OCI-LY7 (cell line): ENCODE results near the gene RUNX1. TPM values are rescaled to one million over a fixed set of nuclear protein-coding genes. Genes with fewer than 3 reads are reported as not detected.

Source experiments
- BruUV-seq: library from RNA; stranded (reverse); fragments of 400-500 nt; replicated peaks from 2 replicates; lab custom pipeline; 2021; lab: Mats Ljungman, UMichigan
- CTCF ChIA-PET: fragments of 300-600 bp; sonication (Branson Sonifier 250); formaldehyde crosslinking; loops from one replicate; lab custom pipeline; 2022; ENCODE audit warnings: antibody characterized with exemption; ENCODE audit not compliant: unreplicated experiment; lab: Charles Lee
- POLR2A ChIA-PET: fragments of 300-600 bp; sonication (Branson Sonifier 250); formaldehyde crosslinking; loops from one replicate; lab custom pipeline; 2022; ENCODE audit warnings: antibody characterized with exemption; lab: Charles Lee
- DNase-seq: peaks from one replicate; pipeline ENCODE4 v3.0.0-alpha.2; 2015; ENCODE audit warnings: low spot score
- H2AFZ ChIP-seq: fragments of 200-600 bp; sonication (generic), shearing (Covaris generic); 2 replicates; pipeline ENCODE4 v1.6.1; 2014; ENCODE audit warnings: mild to moderate bottlenecking, antibody characterized with exemption, low read length, moderate library complexity
- H3K27ac ChIP-seq: fragments of 200-600 bp; sonication (generic); 2 replicates; pipeline ENCODE4 v1.5.1; 2014; ENCODE audit warnings: mixed run types, low read depth, mild to moderate bottlenecking, moderate library complexity, low read length, inconsistent platforms; ENCODE audit not compliant: poor library complexity, severe bottlenecking
- H3K36me3 ChIP-seq: fragments of 200-600 bp; sonication (generic); 2 replicates; pipeline ENCODE4 v1.6.1; 2014; ENCODE audit warnings: mild to moderate bottlenecking, antibody characterized with exemption, low read length, moderate library complexity, mixed read lengths; ENCODE audit not compliant: insufficient read depth
- H3K4me1 ChIP-seq: fragments of 200-600 bp; sonication (generic); 2 replicates; pipeline ENCODE4 v1.5.1; 2014; ENCODE audit warnings: mild to moderate bottlenecking, low read length; ENCODE audit not compliant: insufficient read depth, poor library complexity, severe bottlenecking
- H3K4me2 ChIP-seq: fragments of 200-600 bp; sonication (generic); 2 replicates; pipeline ENCODE4 v1.6.1; 2014; ENCODE audit warnings: mild to moderate bottlenecking, low read length
- H3K4me3 ChIP-seq: fragments of 200-600 bp; sonication (generic); 2 replicates; pipeline ENCODE4 v1.5.1; 2014; ENCODE audit warnings: mild to moderate bottlenecking, low read depth, low read length; ENCODE audit not compliant: poor library complexity, severe bottlenecking
- H3K79me2 ChIP-seq: fragments of 200-600 bp; sonication (generic); 2 replicates; pipeline ENCODE4 v1.6.1; 2016; ENCODE audit warnings: low read depth, mild to moderate bottlenecking, low read length, moderate library complexity, mixed read lengths; ENCODE audit not compliant: insufficient read depth
- H3K9me2 ChIP-seq: fragments of 200-600 bp; sonication (generic); 2 replicates; pipeline ENCODE4 v1.6.1; 2016; ENCODE audit warnings: mild to moderate bottlenecking, low read length, mixed read lengths; ENCODE audit not compliant: insufficient read depth
- H3K9me3 ChIP-seq: fragments of 200-600 bp; sonication (generic); 2 replicates; pipeline ENCODE4 v1.6.1; 2014; ENCODE audit warnings: mild to moderate bottlenecking, mixed run types, low read length, mixed read lengths
- H4K20me1 ChIP-seq: fragments of 200-600 bp; sonication (generic); 2 replicates; pipeline ENCODE4 v1.6.1; 2014; ENCODE audit warnings: mild to moderate bottlenecking, antibody characterized with exemption, low read length, moderate library complexity, mixed read lengths; ENCODE audit not compliant: insufficient read depth
- EZH2phosphoT487 ChIP-seq: fragments of 200-600 bp; sonication (generic); IDR thresholded peaks from 2 replicates; pipeline ENCODE4 v1.6.1; 2018; ENCODE audit warnings: low read depth, borderline replicate concordance, mild to moderate bottlenecking, mixed run types, antibody characterized with exemption, low read length, moderate library complexity, mixed read lengths
- intact Hi-C: fragments of 100-400 bp; cut with micrococcal nuclease; formaldehyde crosslinking; loops from one replicate; pipeline ENCODE4 v1.10.0; 2022; ENCODE audit not compliant: unreplicated experiment
- total RNA-seq, 2 experiments: library from RNA; depleted of rRNA in 1 of 2; stranded (reverse); fragments of >200 nt in 1 of 2; shearing (Covaris generic) in 1 of 2; gene quantifications; 2 replicates each; pipeline ENCODE4 v1.2.3, GENCODE V29; 2014 to 2022
- TF ChIP-seq, protein P1 (sequence below): fragments of 200-600 bp; sonication (generic); conservative IDR thresholded peaks from 2 replicates; pipeline ENCODE4 v1.5.1; 2014; ENCODE audit warnings: mild to moderate bottlenecking, antibody characterized with exemption, low read length, moderate library complexity, mixed read lengths

RUNX1 gene
- total RNA-seq, 2 experiments from 2014 or later: 30.5 to 40.8 TPM

GRCh38 chr21:34923626-34924025 is 125.5 kb downstream of the RUNX1 start:
- intact Hi-C loops: no loop called here
- POLR2A ChIA-PET: interaction anchor here (1.2 kb wide), 1 partner anchor 316 kb away, joined by 3 read pairs; no protein-coding TSS in a partner anchor
- BruUV-seq: no TSS peak

DNA sequence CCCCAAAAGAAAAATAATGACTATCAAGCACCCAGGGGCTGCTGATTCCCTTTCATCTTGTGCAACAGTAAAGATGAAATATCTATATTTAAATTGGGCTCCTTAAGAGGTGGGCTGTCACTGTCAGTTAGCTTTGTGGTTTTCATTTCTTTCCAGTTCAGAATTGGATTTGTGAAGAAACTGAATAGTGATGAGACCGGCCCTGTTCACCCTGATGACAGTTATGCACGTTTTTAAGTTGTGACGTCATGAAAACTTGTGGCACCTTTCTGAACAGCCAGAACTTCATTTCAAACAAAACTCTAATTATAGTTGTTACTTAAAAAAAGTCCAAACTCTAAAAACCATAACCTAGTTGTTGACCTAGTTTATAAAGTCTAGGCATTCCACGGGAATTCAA is 125.9 kb downstream of the RUNX1 start:
- Histone ChIP-seq H4K20me1 (peaks cover 5% of the 10 kb centered on the region; the same call in 1 of the 2 replicates), H3K4me2 (no peak overlapping the region), H3K27ac (no peak overlapping the region), H3K4me3 (no peak overlapping the region), H3K9me3 (no peaks in the 10 kb centered on the region), H3K9me2 (no peaks in the 10 kb centered on the region), H3K36me3 (0 out of 2 replicates have a peak, but pooled peaks cover 4% of the 10 kb centered on the region), H2AFZ (no peak overlapping the region), H3K79me2 (peaks cover 14% of the 10 kb centered on the region; the same call in 1 of the 2 replicates), H3K4me1 (peaks cover 12% of the 10 kb centered on the region)
- intact Hi-C loops: no loop called here
- ChIA-PET CTCF (no interaction called here), POLR2A (no interaction called here)
- no TSS peak for BruUV-seq
- no peak for TF ChIP-seq EZH2phosphoT487
- TF ChIP-seq, protein P1, sequence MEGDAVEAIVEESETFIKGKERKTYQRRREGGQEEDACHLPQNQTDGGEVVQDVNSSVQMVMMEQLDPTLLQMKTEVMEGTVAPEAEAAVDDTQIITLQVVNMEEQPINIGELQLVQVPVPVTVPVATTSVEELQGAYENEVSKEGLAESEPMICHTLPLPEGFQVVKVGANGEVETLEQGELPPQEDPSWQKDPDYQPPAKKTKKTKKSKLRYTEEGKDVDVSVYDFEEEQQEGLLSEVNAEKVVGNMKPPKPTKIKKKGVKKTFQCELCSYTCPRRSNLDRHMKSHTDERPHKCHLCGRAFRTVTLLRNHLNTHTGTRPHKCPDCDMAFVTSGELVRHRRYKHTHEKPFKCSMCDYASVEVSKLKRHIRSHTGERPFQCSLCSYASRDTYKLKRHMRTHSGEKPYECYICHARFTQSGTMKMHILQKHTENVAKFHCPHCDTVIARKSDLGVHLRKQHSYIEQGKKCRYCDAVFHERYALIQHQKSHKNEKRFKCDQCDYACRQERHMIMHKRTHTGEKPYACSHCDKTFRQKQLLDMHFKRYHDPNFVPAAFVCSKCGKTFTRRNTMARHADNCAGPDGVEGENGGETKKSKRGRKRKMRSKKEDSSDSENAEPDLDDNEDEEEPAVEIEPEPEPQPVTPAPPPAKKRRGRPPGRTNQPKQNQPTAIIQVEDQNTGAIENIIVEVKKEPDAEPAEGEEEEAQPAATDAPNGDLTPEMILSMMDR: no peak
- DNase-seq: no peak

More at GRCh38 chr21:34923626-34924025, 125.5 kb downstream of the RUNX1 start:
- Histone ChIP-seq H3K4me2 (no peak overlapping the region), H3K27ac (no peak overlapping the region), H4K20me1 (peaks cover 5% of the 10 kb centered on the region; the same call in 1 of the 2 replicates), H3K9me2 (no peaks in the 10 kb centered on the region), H3K79me2 (peaks cover 14% of the 10 kb centered on the region; the same call in 1 of the 2 replicates), H3K36me3 (0 out of 2 replicates have a peak, but pooled peaks cover 4% of the 10 kb centered on the region), H2AFZ (no peak overlapping the region), H3K4me1 (peaks cover 12% of the 10 kb centered on the region), H3K9me3 (no peaks in the 10 kb centered on the region), H3K4me3 (no peak overlapping the region)
- CTCF ChIA-PET: no interaction called here
- DNase-seq: no peak
- TF ChIP-seq EZH2phosphoT487: no peak
- TF ChIP-seq, protein P1: no peak

DNA sequence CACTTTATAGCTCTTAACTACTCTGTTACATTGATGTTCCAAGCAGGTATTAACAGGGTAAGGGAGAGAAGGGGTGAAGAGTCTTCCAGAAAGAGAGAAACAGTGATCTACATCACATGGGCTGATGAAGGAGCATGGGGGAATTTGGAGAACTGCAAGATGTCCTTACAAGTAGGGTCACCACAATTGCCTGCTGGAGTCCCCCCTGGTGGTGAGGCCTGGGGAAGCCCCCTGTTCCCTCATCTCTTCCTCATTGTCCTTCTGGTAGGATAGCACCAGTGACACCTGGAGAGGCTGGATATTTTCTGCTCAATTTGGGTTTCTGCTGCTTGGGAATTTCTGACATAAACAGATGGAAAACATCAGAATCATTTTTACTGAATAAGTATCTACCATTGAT is 126.6 kb downstream of the RUNX1 start:
- POLR2A ChIA-PET: no interaction called here
- no peaks in the 10 kb centered on the region for H3K9me3 ChIP-seq
- no TSS peak for BruUV-seq
- H3K4me2 ChIP-seq: no peak overlapping the region
- no peak overlapping the region for H3K27ac ChIP-seq
- no peak for TF ChIP-seq EZH2phosphoT487
- TF ChIP-seq, protein P1: peak; percentile 39; the same call in 1 of the 2 replicates
- CTCF ChIA-PET: no interaction called here
- no peak for DNase-seq
- peaks cover 5% of the 10 kb centered on the region; the same call in 1 of the 2 replicates for H4K20me1 ChIP-seq
- intact Hi-C loops: no loop called here
- H3K36me3 ChIP-seq: 0 out of 2 replicates have a peak, but pooled peaks cover 4% of the 10 kb centered on the region
- H2AFZ ChIP-seq: no peak overlapping the region
- H3K4me1 ChIP-seq: peaks cover 12% of the 10 kb centered on the region
- no peaks in the 10 kb centered on the region for H3K9me2 ChIP-seq
- H3K4me3 ChIP-seq: no peak overlapping the region
- H3K79me2 ChIP-seq: peaks cover 14% of the 10 kb centered on the region; the same call in 1 of the 2 replicates
